ENCODE measurements around the gene MICAL3. TPM values are rescaled to one million over a fixed set of nuclear protein-coding genes. Genes with fewer than 3 reads are reported as not detected.
"Not testable (repeated sequence)": the region's sequence is repeated elsewhere in the genome, so short reads cannot be mapped to it uniquely, and the experiment has no call there.

The MICAL3 gene
- total and polyA plus RNA-seq, 9 donors: 17.5 to 106 (median 81.3) TPM

DNA sequence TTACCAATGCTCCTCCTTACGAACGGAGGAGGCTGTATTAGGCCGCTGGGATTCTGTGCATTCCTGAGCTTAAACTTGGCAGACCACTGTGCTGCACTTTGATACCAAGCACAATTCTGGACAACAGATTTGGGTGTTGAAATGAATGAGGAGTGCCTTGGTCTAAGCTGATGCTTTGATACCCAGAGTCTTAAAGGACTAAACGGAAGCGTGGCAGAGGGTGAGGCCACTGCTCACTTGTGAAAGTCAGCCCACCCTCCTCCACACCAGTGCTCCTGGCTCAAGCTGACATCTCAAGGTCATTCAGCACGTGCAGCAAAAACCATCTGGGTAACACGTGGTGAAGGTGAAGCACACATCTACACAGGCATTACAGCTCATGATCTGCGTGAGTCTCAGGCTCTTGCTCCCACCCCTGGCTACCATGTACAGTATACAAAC is 85.9 kb downstream of the MICAL3 start:
- Histone ChIP-seq H3K4me3 (no peak overlapping the region), H3K27me3 (no peaks in the 10 kb centered on the region), H3K9me3 (no peaks in the 10 kb centered on the region), H3K27ac (peak overlapping the region in 1 of 2 donors; percentile 39), H3K36me3 (no peaks in the 10 kb centered on the region), H3K4me1 (ENCODE audit: insufficient read depth) (peaks cover 24% of the 10 kb centered on the region)
- DNase-seq: peak; percentile 59 to 80 (median 75)
- intact Hi-C loops (cut with DNase I): no loop called here
- no peak for TF ChIP-seq EP300 (IDR thresholded peaks at IDR 0.05)
- 7 to 16% (median 8%) methylated on average over 8 of the region's 8 CpGs for WGBS, 3 donors

DNA sequence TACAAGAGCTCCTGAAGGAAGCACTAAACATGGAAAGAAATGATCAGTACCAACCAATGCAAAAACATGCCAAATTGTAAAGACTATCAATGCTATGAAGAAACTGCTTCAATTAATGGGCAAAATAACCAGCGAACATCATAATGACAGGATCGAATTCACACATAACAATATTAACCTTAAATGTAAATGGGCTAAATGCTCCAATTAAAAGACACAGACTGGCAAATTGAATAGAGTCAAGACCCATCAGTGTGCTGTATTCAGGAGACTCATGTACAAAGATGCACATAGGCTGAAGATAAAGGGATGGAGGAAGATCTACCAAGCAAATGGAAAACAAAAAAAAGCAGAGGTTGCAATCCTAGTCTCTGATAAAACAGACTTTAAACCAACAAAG is 91.9 kb downstream of the MICAL3 start:
- H3K36me3 ChIP-seq; H3K27me3 ChIP-seq; DNase-seq; H3K9me3 ChIP-seq; H3K27ac ChIP-seq; H3K4me3 ChIP-seq; intact Hi-C loops (cut with DNase I); H3K4me1 ChIP-seq (ENCODE audit: insufficient read depth): not testable (repeated sequence)
- WGBS, 3 donors: 94 to 100% (median 100%) methylated on average over 2 of the region's 2 CpGs

DNA sequence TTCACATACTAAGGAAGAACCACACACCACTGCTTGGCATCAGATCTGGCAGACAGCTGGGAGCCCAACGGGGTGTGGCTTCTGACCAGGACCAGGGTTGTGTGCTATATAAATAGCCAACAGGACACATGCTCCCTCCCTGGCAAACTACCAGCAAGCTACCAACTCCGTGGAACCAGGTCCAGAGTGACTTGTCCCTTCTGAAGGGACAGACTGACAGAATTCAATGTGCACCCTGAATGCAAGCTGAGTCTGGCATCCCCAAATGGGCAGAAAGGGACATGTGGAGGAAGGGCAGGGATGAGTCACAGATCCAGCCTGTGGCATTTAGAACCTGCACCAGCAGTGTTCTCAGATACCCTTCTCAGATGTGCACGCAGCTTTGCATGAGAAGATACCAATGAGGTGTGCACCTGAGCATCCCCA is 92.9 kb downstream of the MICAL3 start:
- no peaks in the 10 kb centered on the region for H3K36me3 ChIP-seq
- H3K27me3 ChIP-seq: no peaks in the 10 kb centered on the region
- intact Hi-C loops (cut with DNase I): no loop called here
- no peak for TF ChIP-seq POLR2A (IDR thresholded peaks at IDR 0.05)
- TF ChIP-seq, protein P1, sequence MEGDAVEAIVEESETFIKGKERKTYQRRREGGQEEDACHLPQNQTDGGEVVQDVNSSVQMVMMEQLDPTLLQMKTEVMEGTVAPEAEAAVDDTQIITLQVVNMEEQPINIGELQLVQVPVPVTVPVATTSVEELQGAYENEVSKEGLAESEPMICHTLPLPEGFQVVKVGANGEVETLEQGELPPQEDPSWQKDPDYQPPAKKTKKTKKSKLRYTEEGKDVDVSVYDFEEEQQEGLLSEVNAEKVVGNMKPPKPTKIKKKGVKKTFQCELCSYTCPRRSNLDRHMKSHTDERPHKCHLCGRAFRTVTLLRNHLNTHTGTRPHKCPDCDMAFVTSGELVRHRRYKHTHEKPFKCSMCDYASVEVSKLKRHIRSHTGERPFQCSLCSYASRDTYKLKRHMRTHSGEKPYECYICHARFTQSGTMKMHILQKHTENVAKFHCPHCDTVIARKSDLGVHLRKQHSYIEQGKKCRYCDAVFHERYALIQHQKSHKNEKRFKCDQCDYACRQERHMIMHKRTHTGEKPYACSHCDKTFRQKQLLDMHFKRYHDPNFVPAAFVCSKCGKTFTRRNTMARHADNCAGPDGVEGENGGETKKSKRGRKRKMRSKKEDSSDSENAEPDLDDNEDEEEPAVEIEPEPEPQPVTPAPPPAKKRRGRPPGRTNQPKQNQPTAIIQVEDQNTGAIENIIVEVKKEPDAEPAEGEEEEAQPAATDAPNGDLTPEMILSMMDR (IDR thresholded peaks at IDR 0.05): no peak
- DNase-seq: peak in 2 of 5 donors; percentile 22 to 23
- H3K27ac ChIP-seq: no peak overlapping the region
- WGBS, 3 donors: 72 to 81% (median 76%) methylated on average over 3 of the region's 3 CpGs
- peaks cover 4% of the 10 kb centered on the region for H3K4me1 ChIP-seq (ENCODE audit: insufficient read depth)
- H3K9me3 ChIP-seq: no peaks in the 10 kb centered on the region
- no peak overlapping the region for H3K4me3 ChIP-seq

DNA sequence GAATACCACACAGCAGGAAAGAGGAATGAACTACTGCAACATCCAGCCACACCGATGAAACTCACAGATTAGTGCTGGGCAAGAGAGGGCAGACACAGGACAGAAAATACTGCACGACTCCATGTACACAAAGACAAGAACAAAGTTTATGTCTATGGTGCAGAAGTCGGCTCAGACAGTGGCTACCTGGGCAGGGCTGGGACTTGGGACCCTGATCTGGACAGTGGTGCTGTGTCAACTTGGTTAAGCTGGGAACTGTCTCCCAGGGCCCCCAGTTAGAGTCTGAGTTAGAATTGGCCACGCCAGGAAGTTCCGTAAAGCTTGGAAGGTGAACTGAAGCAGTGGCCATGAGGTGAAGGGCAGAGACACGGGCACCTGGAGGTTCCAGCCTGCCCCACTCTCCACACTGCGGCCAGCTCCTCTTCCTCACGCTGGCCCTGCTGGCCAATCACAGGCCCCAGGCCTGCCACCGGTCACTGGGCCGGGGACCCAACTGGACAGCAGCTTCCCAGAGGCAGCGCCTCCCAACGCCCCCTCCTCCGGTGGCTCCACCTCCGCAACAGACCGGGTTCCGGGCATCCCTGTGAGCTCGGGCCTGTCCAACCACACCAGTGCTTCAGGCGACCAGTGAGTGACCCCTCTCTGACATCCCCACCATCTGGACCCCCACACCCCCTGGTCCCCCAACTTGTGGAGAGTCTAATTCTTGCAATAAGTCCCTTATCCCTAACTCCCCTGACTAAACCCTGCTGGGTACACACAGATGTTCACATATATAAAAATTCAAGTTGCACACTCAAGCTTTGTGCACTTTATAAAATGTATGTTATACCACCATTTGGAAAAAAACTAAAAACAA is 93.7 kb downstream of the MICAL3 start:
- no peak for TF ChIP-seq POLR2A (IDR thresholded peaks at IDR 0.05)
- TF ChIP-seq, protein P1 (IDR thresholded peaks at IDR 0.05): no peak
- TF ChIP-seq EP300 (IDR thresholded peaks at IDR 0.05): no peak
- peaks cover 10% of the 10 kb centered on the region for H3K4me1 ChIP-seq (ENCODE audit: insufficient read depth)
- no peak overlapping the region for H3K27ac ChIP-seq
- 92 to 95% (median 92%) methylated on average over 18 of the region's 18 CpGs for WGBS, 3 donors
- no peaks in the 10 kb centered on the region for H3K27me3 ChIP-seq
- no peak overlapping the region for H3K4me3 ChIP-seq
- intact Hi-C loops (cut with DNase I): no loop called here
- DNase-seq: peak in 1 of 5 donors; percentile 19
- H3K9me3 ChIP-seq: no peaks in the 10 kb centered on the region
- no peaks in the 10 kb centered on the region for H3K36me3 ChIP-seq

DNA sequence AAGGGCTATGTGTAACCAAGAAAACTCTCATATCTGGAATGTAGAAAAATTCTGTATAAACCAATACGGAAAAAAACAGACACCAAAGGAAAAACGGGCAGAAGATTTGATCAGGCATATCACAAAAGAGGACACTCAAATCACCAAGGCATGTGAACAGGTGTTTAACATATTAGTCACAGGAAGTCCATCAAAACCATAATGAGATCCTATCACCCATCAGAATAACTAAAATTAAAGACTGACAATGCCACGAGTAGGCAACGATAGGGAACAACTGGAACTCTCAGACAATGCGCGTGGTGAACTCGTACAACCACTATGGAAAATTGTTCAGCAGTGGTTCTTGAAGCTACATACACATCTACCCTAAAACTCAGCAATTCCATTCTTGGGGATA is 94.5 kb downstream of the MICAL3 start:
- no peak overlapping the region for H3K4me3 ChIP-seq
- no peaks in the 10 kb centered on the region for H3K36me3 ChIP-seq
- TF ChIP-seq, protein P1 (IDR thresholded peaks at IDR 0.05): no peak
- no peak for TF ChIP-seq EP300 (IDR thresholded peaks at IDR 0.05)
- TF ChIP-seq POLR2A (IDR thresholded peaks at IDR 0.05): no peak
- no peaks in the 10 kb centered on the region for H3K9me3 ChIP-seq
- 92 to 94% (median 93%) methylated on average over 7 of the region's 7 CpGs for WGBS, 3 donors
- intact Hi-C loops (cut with DNase I): no loop called here
- H3K4me1 ChIP-seq (ENCODE audit: insufficient read depth): peaks cover 14% of the 10 kb centered on the region
- no peak overlapping the region for H3K27ac ChIP-seq
- DNase-seq: no peak
- no peaks in the 10 kb centered on the region for H3K27me3 ChIP-seq
